ENCODE measurements around the gene TOP3A. TPM values are rescaled to one million over a fixed set of nuclear protein-coding genes. Genes with fewer than 3 reads are reported as not detected.

TOP3A gene
- total and polyA plus RNA-seq, 2 of the 4 experiments (the other 2 are of a cell fraction) = 13.4 to 21.3 TPM

GRCh38 chr17:18261146-18261515, 53.7 kb downstream of the TOP3A start:
- Histone ChIP-seq H2BK15ac (ENCODE audit: low read depth, low read length) (no peak overlapping the region), H3K27me3 (ENCODE audit: control insufficient read depth, insufficient read depth, low read length) (no peaks in the 10 kb centered on the region), H3K9me1 (ENCODE audit: insufficient read depth, low read length) (peaks cover 12% of the 10 kb centered on the region; the same call in 1 of the 2 replicates), H2BK120ac (ENCODE audit: low read depth, low read length) (peak overlapping the region; percentile 58), H3K23ac (ENCODE audit: low read depth, low read length) (peak overlapping the region; percentile 86), H3K9me3 (ENCODE audit: control insufficient read depth, insufficient read depth, low read length) (no peaks in the 10 kb centered on the region), H3K4me1 (ENCODE audit: control insufficient read depth, insufficient read depth, low read length) (peaks cover 18% of the 10 kb centered on the region), H3K56ac (ENCODE audit: extremely low read depth, insufficient read depth, low read length) (peak overlapping the region; percentile 57; the same call in 1 of the 2 replicates), H3K4me3 (ENCODE audit: insufficient read depth, low read depth, low read length) (peak overlapping the region; percentile 75), H3K4ac (ENCODE audit: low read depth, low read length) (peak overlapping the region; percentile 76), H3K9ac (ENCODE audit: low read depth, low read length) (peak overlapping the region; percentile 74), H2AK9ac (replicated peaks; ENCODE audit: low read depth, low read length, poor library complexity) (peak overlapping the region; percentile 95), H3K36me3 (ENCODE audit: control insufficient read depth, insufficient read depth, low read length) (peaks cover 32% of the 10 kb centered on the region), H3K79me1 (ENCODE audit: low read depth in 1 of 2, low read length in 2 of 2) (peaks cover 19 to 66% of the 10 kb centered on the region in 2 experiments), H4K5ac (ENCODE audit: low read depth, low read length) (0 out of 2 replicates have a peak overlapping the region, but pooled peaks have one; percentile 19), H4K20me1 (ENCODE audit: insufficient read depth, low read length) (peaks cover 18% of the 10 kb centered on the region), H3K18ac (ENCODE audit: low read depth, low read length) (peak overlapping the region; percentile 1; the same call in 1 of the 2 replicates), H3K4me2 (ENCODE audit: low read depth, low read length) (peak overlapping the region; percentile 93), H4K8ac (ENCODE audit: low read depth in 2 of 2, low read length in 2 of 2) (peak overlapping the region in 1 of 2 experiments; percentile 62; a peak in 2 of 4 replicates), H4K91ac (ENCODE audit: insufficient read depth, low read depth, low read length) (peak overlapping the region; percentile 28), H2AK5ac (ENCODE audit: low read depth, low read length) (peak overlapping the region; percentile 59; the same call in 1 of the 2 replicates), H3K14ac (replicated peaks; ENCODE audit: low read depth, low read length) (peak overlapping the region; percentile 92), H2AFZ (replicated peaks; ENCODE audit: low read length, poor library complexity) (peak overlapping the region; percentile 95), H2BK5ac (ENCODE audit: low read depth, low read length, poor library complexity, severe bottlenecking) (peak overlapping the region; percentile 77), H2BK20ac (ENCODE audit: low read depth, low read length) (no peak overlapping the region), H3K27ac (ENCODE audit: insufficient read depth, low read length) (peak overlapping the region; percentile 71)
- POLR2A ChIA-PET (ENCODE audit: unreplicated experiment) = no interaction called here
- TF ChIP-seq CEBPB (IDR thresholded peaks at IDR 0.05; ENCODE audit: low read depth, low read length) (no peak), MAZ (IDR thresholded peaks at IDR 0.05; ENCODE audit: borderline replicate concordance, low read depth, low read length) (no peak), NFE2L2 (IDR thresholded peaks at IDR 0.05; ENCODE audit: low read depth, low read length) (no peak), POLR2A (IDR thresholded peaks at IDR 0.05; ENCODE audit: low read depth, low read length) (no peak)
- TF ChIP-seq, protein P1, sequence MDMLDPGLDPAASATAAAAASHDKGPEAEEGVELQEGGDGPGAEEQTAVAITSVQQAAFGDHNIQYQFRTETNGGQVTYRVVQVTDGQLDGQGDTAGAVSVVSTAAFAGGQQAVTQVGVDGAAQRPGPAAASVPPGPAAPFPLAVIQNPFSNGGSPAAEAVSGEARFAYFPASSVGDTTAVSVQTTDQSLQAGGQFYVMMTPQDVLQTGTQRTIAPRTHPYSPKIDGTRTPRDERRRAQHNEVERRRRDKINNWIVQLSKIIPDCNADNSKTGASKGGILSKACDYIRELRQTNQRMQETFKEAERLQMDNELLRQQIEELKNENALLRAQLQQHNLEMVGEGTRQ (IDR thresholded peaks at IDR 0.05; ENCODE audit: low read depth, low read length) = no peak
- in situ Hi-C loops (cut with MboI; ENCODE audit: low sequenced_read_pairs) (no loop called here), dilution Hi-C loops (cut with HindIII; ENCODE audit: low sequenced_read_pairs, unreplicated experiment) (no loop called here), intact Hi-C loops (cut with micrococcal nuclease) (no loop called here)
- CTCF ChIA-PET = interaction anchor here (0.5 kb wide), 1 partner anchor 1961 kb away, joined by 6 read pairs; no protein-coding TSS in a partner anchor
- no TSS peak for BruUV-seq (replicated peaks)
- ATAC-seq (ENCODE audit: low read depth) = peak; percentile 3; the same call in 1 of the 2 replicates
- WGBS, 2 experiments (ENCODE audit: extremely low coverage in 2 of 2, insufficient read length in 1 of 2) = 0% methylated on average over 5 of the region's 16 CpGs; no CpG with 5 or more reads in 1 of the 2 experiments
- DNase-seq = peak; percentile 44

All from IMR-90 (cell line).